ENCODE results near the gene EXOC1L. TPM values are rescaled to one million over a fixed set of nuclear protein-coding genes. Genes with fewer than 3 reads are reported as not detected.

The EXOC1L gene
- total RNA-seq, 4 donors from 2014 or later: not detected

DNA sequence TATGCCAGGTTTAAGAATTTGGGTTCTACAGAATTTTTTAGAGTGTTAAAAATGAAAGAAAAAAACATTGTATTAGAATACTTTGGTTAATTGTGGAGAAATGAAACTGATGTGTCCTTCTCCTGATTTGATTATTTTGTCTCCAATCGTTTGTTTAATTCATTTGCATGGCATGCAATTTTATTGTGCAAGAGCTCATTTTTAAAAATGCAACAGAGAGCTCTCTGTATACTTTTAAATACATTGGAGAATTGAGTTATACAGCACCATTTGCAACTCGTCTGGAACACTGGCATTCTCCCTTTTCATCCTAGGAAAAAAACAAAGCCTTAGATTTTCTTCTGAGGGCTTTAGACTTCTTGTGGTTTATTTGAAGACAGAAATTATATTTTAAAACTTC, 689 bp downstream of the EXOC1L start:
- ATAC-seq: no peak
- H3K27me3 ChIP-seq: peaks cover 20% of the 10 kb centered on the region

DNA sequence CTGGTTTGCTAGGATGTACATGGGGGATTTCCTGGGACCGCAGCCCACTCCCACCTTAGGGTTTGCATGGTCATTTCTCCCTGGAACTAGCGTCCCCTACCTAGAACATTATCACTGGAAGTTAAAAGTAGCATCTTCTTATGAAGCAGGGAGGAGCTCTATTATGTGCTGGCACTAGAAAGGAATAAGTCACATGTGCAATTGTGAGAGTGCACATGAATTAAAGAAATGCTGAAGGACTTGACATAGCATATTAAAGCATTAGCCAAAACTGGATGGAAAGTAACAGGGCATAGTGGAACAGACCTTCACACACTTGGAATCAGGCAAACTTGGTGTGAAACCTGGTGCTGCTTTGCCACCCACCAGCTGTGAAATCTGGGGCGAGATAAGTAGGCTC, 2.7 kb downstream of the EXOC1L start:
- Histone ChIP-seq H3K4me3 (no peak overlapping the region), H3K9me3 (no peaks in the 10 kb centered on the region), H3K36me3 (no peaks in the 10 kb centered on the region), H3K27ac (no peak overlapping the region), H3K4me1 (peaks cover 0 to 6% (median 0%) of the 10 kb centered on the region in 3 donors), H3K27me3 (peaks cover 25% of the 10 kb centered on the region)
- TF ChIP-seq, protein P1, sequence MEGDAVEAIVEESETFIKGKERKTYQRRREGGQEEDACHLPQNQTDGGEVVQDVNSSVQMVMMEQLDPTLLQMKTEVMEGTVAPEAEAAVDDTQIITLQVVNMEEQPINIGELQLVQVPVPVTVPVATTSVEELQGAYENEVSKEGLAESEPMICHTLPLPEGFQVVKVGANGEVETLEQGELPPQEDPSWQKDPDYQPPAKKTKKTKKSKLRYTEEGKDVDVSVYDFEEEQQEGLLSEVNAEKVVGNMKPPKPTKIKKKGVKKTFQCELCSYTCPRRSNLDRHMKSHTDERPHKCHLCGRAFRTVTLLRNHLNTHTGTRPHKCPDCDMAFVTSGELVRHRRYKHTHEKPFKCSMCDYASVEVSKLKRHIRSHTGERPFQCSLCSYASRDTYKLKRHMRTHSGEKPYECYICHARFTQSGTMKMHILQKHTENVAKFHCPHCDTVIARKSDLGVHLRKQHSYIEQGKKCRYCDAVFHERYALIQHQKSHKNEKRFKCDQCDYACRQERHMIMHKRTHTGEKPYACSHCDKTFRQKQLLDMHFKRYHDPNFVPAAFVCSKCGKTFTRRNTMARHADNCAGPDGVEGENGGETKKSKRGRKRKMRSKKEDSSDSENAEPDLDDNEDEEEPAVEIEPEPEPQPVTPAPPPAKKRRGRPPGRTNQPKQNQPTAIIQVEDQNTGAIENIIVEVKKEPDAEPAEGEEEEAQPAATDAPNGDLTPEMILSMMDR (IDR thresholded peaks at IDR 0.05): no peak
- TF ChIP-seq POLR2A (IDR thresholded peaks at IDR 0.05) (no peak), EP300 (IDR thresholded peaks at IDR 0.05) (no peak), POLR2AphosphoS5 (IDR thresholded peaks at IDR 0.05) (no peak)
- 69 to 92% methylated on average over 1 to 2 of the region's 3 CpGs for WGBS, 2 donors (ENCODE audit: low coverage in 1 of 2)
- no peak for ATAC-seq

More for the DNA sequence above, 689 bp downstream of the EXOC1L start:
- H3K9me3 ChIP-seq: no peaks in the 10 kb centered on the region
- H3K4me3 ChIP-seq: no peak overlapping the region
- H3K4me1 ChIP-seq: peaks cover 0 to 6% (median 0%) of the 10 kb centered on the region in 3 donors
- no peak overlapping the region for H3K27ac ChIP-seq
- no peaks in the 10 kb centered on the region for H3K36me3 ChIP-seq
- 20 to 34% methylated on average over 2 of the region's 2 CpGs for WGBS, 2 donors (ENCODE audit: low coverage in 1 of 2)
- no peak for TF ChIP-seq EP300 (IDR thresholded peaks at IDR 0.05)
- no peak for TF ChIP-seq POLR2AphosphoS5 (IDR thresholded peaks at IDR 0.05)
- TF ChIP-seq, protein P1 (IDR thresholded peaks at IDR 0.05): no peak
- no peak for TF ChIP-seq POLR2A (IDR thresholded peaks at IDR 0.05)

DNA sequence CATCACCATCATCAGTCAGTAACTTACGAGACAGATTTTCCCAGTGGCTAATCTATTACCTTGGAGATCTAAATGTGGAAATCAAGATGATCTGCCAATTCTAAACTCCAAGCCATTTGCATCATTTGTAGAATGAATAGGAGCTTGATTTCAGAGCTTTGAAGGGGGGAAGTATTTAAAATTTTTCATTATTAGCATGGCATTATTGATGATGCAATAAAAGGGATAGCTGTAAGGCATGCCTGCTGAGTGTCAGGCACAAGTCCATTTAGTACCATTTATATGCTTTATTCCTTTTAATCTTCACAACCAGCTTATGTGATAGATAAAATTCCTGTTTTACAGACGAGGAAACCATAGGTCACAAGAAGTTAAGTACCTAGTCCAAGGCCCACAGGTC, 5.3 kb downstream of the EXOC1L start:
- Histone ChIP-seq H3K4me1 (peaks cover 0 to 2% (median 0%) of the 10 kb centered on the region in 3 donors), H3K27me3 (peaks cover 16% of the 10 kb centered on the region), H3K9me3 (no peaks in the 10 kb centered on the region), H3K36me3 (no peaks in the 10 kb centered on the region), H3K27ac (no peak overlapping the region), H3K4me3 (no peak overlapping the region)
- 44 to 52% methylated on average over 2 of the region's 2 CpGs for WGBS, 2 donors (ENCODE audit: low coverage in 1 of 2)
- ATAC-seq: no peak
- TF ChIP-seq POLR2A (IDR thresholded peaks at IDR 0.05): no peak
- no peak for TF ChIP-seq EP300 (IDR thresholded peaks at IDR 0.05)
- TF ChIP-seq, protein P1 (IDR thresholded peaks at IDR 0.05): no peak
- TF ChIP-seq POLR2AphosphoS5 (IDR thresholded peaks at IDR 0.05): no peak

GRCh38 chr4:55826986-55827385, 7.4 kb downstream of the EXOC1L start:
- no peak overlapping the region for H3K4me3 ChIP-seq
- peaks cover 16% of the 10 kb centered on the region for H3K27me3 ChIP-seq
- no peaks in the 10 kb centered on the region for H3K36me3 ChIP-seq
- H3K9me3 ChIP-seq: no peaks in the 10 kb centered on the region
- no peak for ATAC-seq
- no peaks in the 10 kb centered on the region for H3K4me1 ChIP-seq
- TF ChIP-seq POLR2A (IDR thresholded peaks at IDR 0.05) (no peak), EP300 (IDR thresholded peaks at IDR 0.05) (no peak), POLR2AphosphoS5 (IDR thresholded peaks at IDR 0.05) (no peak)
- TF ChIP-seq, protein P1 (IDR thresholded peaks at IDR 0.05): no peak
- no peak overlapping the region for H3K27ac ChIP-seq

- Histone ChIP-seq H3K4me3 (no peak overlapping the region), H3K36me3 (no peaks in the 10 kb centered on the region), H3K9me3 (no peaks in the 10 kb centered on the region), H3K27ac (no peak overlapping the region), H3K4me1 (no peaks in the 10 kb centered on the region), H3K27me3 (peaks cover 11% of the 10 kb centered on the region)
- WGBS, 2 donors (ENCODE audit: low coverage in 1 of 2): 44 to 63% methylated on average over 2 of the region's 2 CpGs
- no peak for ATAC-seq
- no peak for TF ChIP-seq POLR2A (IDR thresholded peaks at IDR 0.05)
- no peak for TF ChIP-seq POLR2AphosphoS5 (IDR thresholded peaks at IDR 0.05)
- TF ChIP-seq, protein P1 (IDR thresholded peaks at IDR 0.05): no peak
- no peak for TF ChIP-seq EP300 (IDR thresholded peaks at IDR 0.05)
Measured at GRCh38 chr4:55827582-55827981, 8.0 kb downstream of the EXOC1L start.

All from gastroesophageal sphincter (tissue), 4 donors.